SU-DHL-6 (cell line): ENCODE results near the gene KIF3B.

Experiments
- H2AFZ ChIP-seq: fragments of 200-600 bp; sonication (generic); 2 replicates; pipeline ENCODE4 v1.6.1; 2014; ENCODE audit warnings: low read depth, mild to moderate bottlenecking, moderate library complexity, mixed read lengths, antibody characterized with exemption, low read length; ENCODE audit not compliant: severe bottlenecking
- H3F3A ChIP-seq: fragments of 200-600 bp; shearing (Covaris generic); 2 replicates; pipeline ENCODE4 v1.6.0; 2016; ENCODE audit warnings: antibody characterized with exemption, mild to moderate bottlenecking; ENCODE audit not compliant: insufficient read depth
- H3K27ac ChIP-seq: fragments of 200-600 bp; sonication (generic); 2 replicates; pipeline ENCODE4 v1.5.1; 2016; ENCODE audit warnings: low read depth, mild to moderate bottlenecking, low read length, moderate library complexity, mixed read lengths
- H3K27me3 ChIP-seq: fragments of 200-600 bp; sonication (generic), shearing (Covaris generic); 2 replicates; pipeline ENCODE4 v1.6.0; 2014; ENCODE audit warnings: mild to moderate bottlenecking, low read length
- H3K36me3 ChIP-seq: fragments of 200-600 bp; sonication (generic); 2 replicates; pipeline ENCODE4 v1.6.1; 2014; ENCODE audit warnings: mild to moderate bottlenecking, low read length, mixed read lengths
- H3K4me2 ChIP-seq: fragments of 300-600, 200-600 bp; shearing (Covaris generic), sonication (generic); 2 replicates; pipeline ENCODE4 v1.6.0; 2014; ENCODE audit warnings: low read length, low read depth, mild to moderate bottlenecking; ENCODE audit not compliant: poor library complexity, severe bottlenecking
- H3K4me3 ChIP-seq: fragments of 200-600 bp; sonication (generic); 2 replicates; pipeline ENCODE4 v1.5.1; 2014; ENCODE audit warnings: antibody characterized with exemption, low read length, mild to moderate bottlenecking, mixed read lengths; ENCODE audit not compliant: insufficient read depth, poor library complexity, severe bottlenecking
- H3K79me2 ChIP-seq: fragments of 200-600 bp; sonication (generic); 2 replicates; pipeline ENCODE4 v1.6.1; 2014; ENCODE audit warnings: mild to moderate bottlenecking, low read length, moderate library complexity; ENCODE audit not compliant: insufficient read depth
- H3K9ac ChIP-seq: fragments of 200-600 bp; sonication (generic); 2 replicates; pipeline ENCODE4 v1.7.0; 2014; ENCODE audit warnings: mild to moderate bottlenecking, low read length
- H3K9me2 ChIP-seq: fragments of 200-600 bp; sonication (generic); replicated peaks from 2 replicates; pipeline ENCODE4 v1.6.1; 2014; ENCODE audit warnings: low read length; ENCODE audit not compliant: insufficient read depth
- H3K9me3 ChIP-seq: fragments of 200-600 bp; sonication (generic); 2 replicates; pipeline ENCODE4 v1.6.1; 2014; ENCODE audit warnings: low read length, mixed read lengths; ENCODE audit not compliant: insufficient read depth
- H4K20me1 ChIP-seq: fragments of 200-600 bp; sonication (generic); 2 replicates; pipeline ENCODE4 v1.6.1; 2014; ENCODE audit warnings: low read depth, mild to moderate bottlenecking, antibody characterized with exemption, low read length, moderate library complexity, mixed read lengths
- CTCF ChIP-seq: fragments of 200-600 bp; sonication (generic); IDR thresholded peaks from one replicate; pipeline ENCODE4 v1.5.1; 2017; ENCODE audit warnings: antibody characterized with exemption, mild to moderate bottlenecking, low read length, moderate library complexity; ENCODE audit not compliant: insufficient read depth, poor library complexity, severe bottlenecking
- EZH2phosphoT487 ChIP-seq: fragments of 200-600 bp; sonication (generic), shearing (Covaris generic); conservative IDR thresholded peaks from 2 replicates; pipeline ENCODE4 v1.6.1; 2018; ENCODE audit warnings: mild to moderate bottlenecking, antibody characterized with exemption, low read length, moderate library complexity, mixed read lengths

The KIF3B gene

GRCh38 chr20:32365564-32365963 is 88.1 kb downstream of the KIF3B start:
- H3K9ac ChIP-seq = no peak overlapping the region
- H4K20me1 ChIP-seq = peaks cover 8% of the 10 kb centered on the region; the same call in 1 of the 2 replicates
- peaks cover 2% of the 10 kb centered on the region; the same call in 1 of the 2 replicates for H3K36me3 ChIP-seq
- H3K9me2 ChIP-seq = no peaks in the 10 kb centered on the region
- H2AFZ ChIP-seq = no peak overlapping the region
- TF ChIP-seq EZH2phosphoT487 (no peak), CTCF (no peak)
- H3K79me2 ChIP-seq = peaks cover 99% of the 10 kb centered on the region
- H3K4me2 ChIP-seq = peak overlapping the region; percentile 6
- H3K4me3 ChIP-seq = no peak overlapping the region
- H3K27ac ChIP-seq = peak overlapping the region; percentile 24; the same call in 1 of the 2 replicates
- H3K9me3 ChIP-seq = no peaks in the 10 kb centered on the region
- H3K27me3 ChIP-seq = no peaks in the 10 kb centered on the region
- H3F3A ChIP-seq = peaks cover 39% of the 10 kb centered on the region

- no peaks in the 10 kb centered on the region for H3K27me3 ChIP-seq
- H3K79me2 ChIP-seq = peaks cover 98% of the 10 kb centered on the region
- H3K9me3 ChIP-seq = no peaks in the 10 kb centered on the region
- peak overlapping the region; percentile 2 for H3K4me2 ChIP-seq
- H3F3A ChIP-seq = peaks cover 33% of the 10 kb centered on the region
- H3K36me3 ChIP-seq = peaks cover 2% of the 10 kb centered on the region; the same call in 1 of the 2 replicates
- peaks cover 8% of the 10 kb centered on the region; the same call in 1 of the 2 replicates for H4K20me1 ChIP-seq
- H3K9ac ChIP-seq = no peak overlapping the region
- no peak for TF ChIP-seq CTCF
- TF ChIP-seq EZH2phosphoT487 = no peak
- no peaks in the 10 kb centered on the region for H3K9me2 ChIP-seq
- no peak overlapping the region for H3K27ac ChIP-seq
- H2AFZ ChIP-seq = no peak overlapping the region
- H3K4me3 ChIP-seq = no peak overlapping the region
Measured at GRCh38 chr20:32366380-32366779, 88.9 kb downstream of the KIF3B start.

GRCh38 chr20:32368323-32368722 is 90.9 kb downstream of the KIF3B start:
- Histone ChIP-seq H3K9ac (no peak overlapping the region; the same call in 1 of the 2 replicates), H3K9me2 (no peaks in the 10 kb centered on the region), H3K9me3 (no peaks in the 10 kb centered on the region), H4K20me1 (peaks cover 8% of the 10 kb centered on the region; the same call in 1 of the 2 replicates), H3K36me3 (peaks cover 7% of the 10 kb centered on the region; the same call in 1 of the 2 replicates), H3K79me2 (peaks cover 91% of the 10 kb centered on the region), H3K27ac (peak overlapping the region; percentile 38; the same call in 1 of the 2 replicates), H3K4me2 (peak overlapping the region; percentile 46), H3K4me3 (no peak overlapping the region), H2AFZ (no peak overlapping the region), H3K27me3 (no peaks in the 10 kb centered on the region), H3F3A (peaks cover 25% of the 10 kb centered on the region)
- TF ChIP-seq EZH2phosphoT487 = no peak
- TF ChIP-seq CTCF = no peak
